ENCODE results near the gene KLHDC7A. TPM values are rescaled to one million over a fixed set of nuclear protein-coding genes. Genes with fewer than 3 reads are reported as not detected.
A peak's percentile ranks its signal among the peaks of the same experiment; 100 is the strongest.

KLHDC7A gene
- total RNA-seq, 6 experiments from 2014 or later, result 2.3 to 9.2 (median 6.9) TPM

DNA sequence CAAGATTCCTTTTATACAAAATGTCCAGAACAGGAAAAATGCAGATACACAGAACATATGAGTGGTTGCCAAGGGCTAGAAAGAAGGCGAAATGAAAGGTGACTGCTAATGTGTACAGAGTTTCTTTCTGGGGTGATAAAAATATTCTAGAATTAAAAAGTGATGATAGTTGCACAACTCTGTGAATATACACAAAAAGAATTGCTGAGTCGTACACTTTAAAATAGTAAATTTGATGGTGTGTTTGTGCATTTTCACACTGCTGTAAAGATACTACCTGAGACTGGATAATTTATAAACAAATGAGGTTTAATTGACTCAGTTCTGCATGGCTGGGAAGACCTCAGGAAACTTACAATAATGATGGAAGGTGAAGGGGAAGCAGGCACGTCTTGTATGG is 23.9 kb downstream of the KLHDC7A start:
- Histone ChIP-seq H3K9me3 (no peaks in the 10 kb centered on the region), H3K4me1 (no peaks in the 10 kb centered on the region), H3K4me3 (no peak overlapping the region), H3K27me3 (no peaks in the 10 kb centered on the region), H3K36me3 (no peaks in the 10 kb centered on the region), H3K27ac (no peak overlapping the region)
- TF ChIP-seq, protein P1, sequence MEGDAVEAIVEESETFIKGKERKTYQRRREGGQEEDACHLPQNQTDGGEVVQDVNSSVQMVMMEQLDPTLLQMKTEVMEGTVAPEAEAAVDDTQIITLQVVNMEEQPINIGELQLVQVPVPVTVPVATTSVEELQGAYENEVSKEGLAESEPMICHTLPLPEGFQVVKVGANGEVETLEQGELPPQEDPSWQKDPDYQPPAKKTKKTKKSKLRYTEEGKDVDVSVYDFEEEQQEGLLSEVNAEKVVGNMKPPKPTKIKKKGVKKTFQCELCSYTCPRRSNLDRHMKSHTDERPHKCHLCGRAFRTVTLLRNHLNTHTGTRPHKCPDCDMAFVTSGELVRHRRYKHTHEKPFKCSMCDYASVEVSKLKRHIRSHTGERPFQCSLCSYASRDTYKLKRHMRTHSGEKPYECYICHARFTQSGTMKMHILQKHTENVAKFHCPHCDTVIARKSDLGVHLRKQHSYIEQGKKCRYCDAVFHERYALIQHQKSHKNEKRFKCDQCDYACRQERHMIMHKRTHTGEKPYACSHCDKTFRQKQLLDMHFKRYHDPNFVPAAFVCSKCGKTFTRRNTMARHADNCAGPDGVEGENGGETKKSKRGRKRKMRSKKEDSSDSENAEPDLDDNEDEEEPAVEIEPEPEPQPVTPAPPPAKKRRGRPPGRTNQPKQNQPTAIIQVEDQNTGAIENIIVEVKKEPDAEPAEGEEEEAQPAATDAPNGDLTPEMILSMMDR (IDR thresholded peaks at IDR 0.05), result no peak
- TF ChIP-seq POLR2A (IDR thresholded peaks at IDR 0.05), result no peak
- 60% methylated on average over 3 of the region's 3 CpGs for WGBS (ENCODE audit: insufficient coverage, low coverage, low lambda C conversion rate, missing lambda C conversion rate)
- ATAC-seq (no peak), DNase-seq (no peak)
- intact Hi-C loops (cut with DNase I), result loop anchor here in 1 of 2 donors (10.0 kb wide), 1 partner anchor 180 kb away; no protein-coding TSS in a partner anchor

DNA sequence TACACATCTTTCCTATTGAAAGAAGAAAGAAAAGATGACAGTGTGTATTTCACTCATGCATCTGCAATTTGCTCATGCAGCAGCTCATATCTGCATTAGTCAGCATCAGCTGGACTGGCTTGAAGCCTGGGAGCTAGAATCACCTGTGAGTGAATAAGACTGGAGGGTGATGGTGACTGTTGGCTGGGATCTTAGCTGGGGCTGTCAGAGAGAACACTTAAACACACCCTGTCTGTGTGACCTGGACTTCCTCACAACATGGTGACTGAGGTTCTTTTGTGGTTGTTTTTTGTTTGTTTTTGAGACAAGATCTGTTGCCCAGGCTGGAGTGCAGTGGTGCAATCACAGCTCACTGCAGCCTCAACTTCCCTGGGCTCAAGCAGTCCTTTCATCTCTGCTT is 24.9 kb downstream of the KLHDC7A start:
- Histone ChIP-seq H3K9me3 (no peaks in the 10 kb centered on the region), H3K36me3 (no peaks in the 10 kb centered on the region), H3K27me3 (no peaks in the 10 kb centered on the region), H3K4me1 (no peaks in the 10 kb centered on the region), H3K4me3 (no peak overlapping the region), H3K27ac (no peak overlapping the region)
- intact Hi-C loops (cut with DNase I), result loop anchor here in 1 of 2 donors (10.0 kb wide), 1 partner anchor 181 kb away; no protein-coding TSS in a partner anchor
- TF ChIP-seq, protein P1 (IDR thresholded peaks at IDR 0.05), result no peak
- no peak for TF ChIP-seq POLR2A (IDR thresholded peaks at IDR 0.05)
- DNase-seq (peak in 1 of 3 donors; percentile 15), ATAC-seq (no peak)

DNA sequence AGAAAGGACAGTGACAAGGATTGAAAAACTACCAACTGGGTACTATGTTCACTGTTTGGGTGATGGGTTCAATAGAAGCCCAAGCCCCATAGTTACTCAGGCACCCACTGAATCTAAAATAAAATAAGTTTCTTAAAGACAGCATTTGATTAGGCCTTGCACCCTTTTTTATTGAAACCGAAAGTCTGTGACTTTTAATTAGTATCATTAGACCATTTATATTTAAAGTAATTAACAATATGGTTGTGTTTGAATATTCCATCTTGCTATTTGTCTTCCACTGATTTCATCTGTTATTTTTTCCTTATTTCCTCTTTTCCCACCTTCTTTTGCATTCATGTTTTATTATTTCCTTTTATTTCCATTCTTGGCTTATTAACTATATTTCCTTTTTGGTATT is 27.4 kb downstream of the KLHDC7A start:
- ATAC-seq (no peak), DNase-seq (no peak)
- Histone ChIP-seq H3K4me3 (no peak overlapping the region), H3K36me3 (no peaks in the 10 kb centered on the region), H3K9me3 (no peaks in the 10 kb centered on the region), H3K27me3 (no peaks in the 10 kb centered on the region), H3K27ac (no peak overlapping the region), H3K4me1 (no peaks in the 10 kb centered on the region)
- intact Hi-C loops (cut with DNase I), result loop anchor here in 1 of 2 donors (10.0 kb wide), 1 partner anchor 183 kb away; no protein-coding TSS in a partner anchor
- no peak for TF ChIP-seq POLR2A (IDR thresholded peaks at IDR 0.05)
- TF ChIP-seq, protein P1 (IDR thresholded peaks at IDR 0.05), result no peak
- 93% methylated on average over 1 of the region's 1 CpG for WGBS (ENCODE audit: insufficient coverage, low coverage, low lambda C conversion rate, missing lambda C conversion rate)

DNA sequence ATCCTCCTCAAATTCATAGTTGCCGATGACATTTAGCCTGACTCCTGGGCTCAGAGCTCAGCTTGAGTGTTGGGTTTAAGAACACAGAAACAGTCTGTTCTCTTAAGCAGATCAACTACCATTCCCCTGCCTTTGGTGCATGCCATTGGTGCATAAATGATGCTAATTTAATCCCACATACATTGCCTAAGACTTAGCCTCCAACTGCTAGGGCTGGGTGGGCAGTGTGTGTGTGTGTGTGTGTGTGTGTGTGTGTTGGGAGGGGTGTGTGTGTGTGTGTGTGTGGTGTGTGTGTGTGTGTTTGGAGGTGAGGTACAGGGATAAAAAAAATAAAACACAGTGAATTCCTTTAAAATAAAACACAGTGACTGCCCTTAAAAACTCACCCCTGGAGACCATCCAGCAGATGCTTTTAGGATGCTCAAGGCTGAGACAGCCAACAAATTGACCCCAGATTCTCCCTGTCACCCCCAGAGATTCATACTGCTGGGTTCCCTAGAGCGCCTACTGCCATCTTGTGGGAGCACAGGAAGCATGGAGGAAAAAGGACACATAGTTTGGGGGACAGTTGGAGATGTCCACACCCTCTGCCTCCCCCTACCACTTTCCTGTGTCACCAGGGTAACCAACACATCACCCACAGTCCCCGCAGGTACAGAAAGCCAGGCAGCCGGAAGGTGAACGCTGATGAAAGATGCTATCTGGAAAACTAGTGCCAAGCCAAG is 30.6 kb downstream of the KLHDC7A start:
- Histone ChIP-seq H3K27me3 (no peaks in the 10 kb centered on the region), H3K27ac (no peak overlapping the region), H3K4me3 (no peak overlapping the region), H3K4me1 (no peaks in the 10 kb centered on the region), H3K36me3 (no peaks in the 10 kb centered on the region), H3K9me3 (peaks cover 0 to 6% (median 0%) of the 10 kb centered on the region in 4 donors)
- peak in 1 of 4 donors; percentile 37 for ATAC-seq
- TF ChIP-seq, protein P1 (IDR thresholded peaks at IDR 0.05), result peak; percentile 38 to 52 (median 44)
- TF ChIP-seq POLR2A (IDR thresholded peaks at IDR 0.05), result no peak
- intact Hi-C loops (cut with DNase I), result no loop called here
- WGBS (ENCODE audit: insufficient coverage, low coverage, low lambda C conversion rate, missing lambda C conversion rate), result 43% methylated on average over 3 of the region's 5 CpGs
- no peak for DNase-seq

All from right lobe of liver (tissue), 6 donors.